Cerebellar nuclear complex (tissue), 1 donor: ENCODE measurements around the gene SRRM2.

ENCODE experiments used
- DNase-seq, 2 experiments: peaks; one replicate each; lab custom pipeline; 2025; lab: John Stamatoyannopoulos, UW

The SRRM2 gene

GRCh38 chr16:2739625-2740430 is 12.6 kb upstream of the SRRM2 start:
- no peak for DNase-seq

GRCh38 chr16:2740476-2740875 is 12.0 kb upstream of the SRRM2 start:
- DNase-seq, result no peak

- DNase-seq, result no peak
Observed at GRCh38 chr16:2741168-2741567, 11.3 kb upstream of the SRRM2 start.

- no peak for DNase-seq
Observed at GRCh38 chr16:2742323-2743006, 10.0 kb upstream of the SRRM2 start.

- DNase-seq, result no peak
Observed at GRCh38 chr16:2743007-2743810, 9.2 kb upstream of the SRRM2 start.

- DNase-seq, result no peak
Observed at GRCh38 chr16:2744711-2745110, 7.7 kb upstream of the SRRM2 start.

- no peak for DNase-seq
Observed at GRCh38 chr16:2745116-2745890, 7.1 kb upstream of the SRRM2 start.

GRCh38 chr16:2745961-2746360 is 6.5 kb upstream of the SRRM2 start:
- no peak for DNase-seq

- DNase-seq, result no peak
Observed at GRCh38 chr16:2748757-2749455, 3.5 kb upstream of the SRRM2 start.

GRCh38 chr16:2749476-2749875 is 3.0 kb upstream of the SRRM2 start:
- DNase-seq, result no peak

GRCh38 chr16:2749936-2750335 is 2.5 kb upstream of the SRRM2 start:
- DNase-seq, result no peak

GRCh38 chr16:2751577-2752034 is 832 bp upstream of the SRRM2 start:
- no peak for DNase-seq

GRCh38 chr16:2752850-2753732 is 653 bp downstream of the SRRM2 start:
- no peak for DNase-seq

- no peak for DNase-seq
Observed at GRCh38 chr16:2753733-2754020, 1.2 kb downstream of the SRRM2 start.

GRCh38 chr16:2755158-2755557 is 2.7 kb downstream of the SRRM2 start:
- no peak for DNase-seq

GRCh38 chr16:2756288-2757015 is 4.0 kb downstream of the SRRM2 start:
- no peak for DNase-seq

- no peak for DNase-seq
Observed at GRCh38 chr16:2757344-2757743, 4.9 kb downstream of the SRRM2 start.

GRCh38 chr16:2761472-2761871 is 9.0 kb downstream of the SRRM2 start:
- no peak for DNase-seq

GRCh38 chr16:2761886-2762583 is 9.6 kb downstream of the SRRM2 start:
- DNase-seq, result no peak
